GM10847 (cell line): ENCODE data around the gene SALL1.

Experiments
- POLR2A ChIP-seq: IDR thresholded peaks from 2 replicates; pipeline ENCODE4 v1.6.1; 2011; ENCODE audit not compliant: insufficient read length; ENCODE audit errors: extremely low read depth

SALL1 gene

GRCh38 chr16:51134269-51134812 lies 16.7 kb downstream of the SALL1 start:
- no peak for TF ChIP-seq POLR2A

GRCh38 chr16:51133688-51134087 lies 17.4 kb downstream of the SALL1 start:
- TF ChIP-seq POLR2A = no peak

- TF ChIP-seq POLR2A = no peak
Observed at GRCh38 chr16:51133183-51133582, 17.9 kb downstream of the SALL1 start.

GRCh38 chr16:51132490-51133115 lies 18.5 kb downstream of the SALL1 start:
- TF ChIP-seq POLR2A = no peak

- no peak for TF ChIP-seq POLR2A
Observed at GRCh38 chr16:51131619-51132018, 19.5 kb downstream of the SALL1 start.

- no peak for TF ChIP-seq POLR2A
Observed at GRCh38 chr16:51129105-51129504, 22.0 kb downstream of the SALL1 start.

GRCh38 chr16:51125992-51126391 lies 25.1 kb downstream of the SALL1 start:
- TF ChIP-seq POLR2A = no peak

- TF ChIP-seq POLR2A = no peak
Observed at GRCh38 chr16:51124896-51125295, 26.2 kb downstream of the SALL1 start.

GRCh38 chr16:51121850-51122249 lies 29.2 kb downstream of the SALL1 start:
- no peak for TF ChIP-seq POLR2A

- no peak for TF ChIP-seq POLR2A
Observed at GRCh38 chr16:51120730-51121347, 30.2 kb downstream of the SALL1 start.

GRCh38 chr16:51119973-51120729 lies 30.9 kb downstream of the SALL1 start:
- TF ChIP-seq POLR2A = no peak

- no peak for TF ChIP-seq POLR2A
Observed at GRCh38 chr16:51119556-51119955, 31.5 kb downstream of the SALL1 start.

GRCh38 chr16:51116353-51116752 lies 34.7 kb downstream of the SALL1 start:
- TF ChIP-seq POLR2A = no peak

- TF ChIP-seq POLR2A = no peak
Observed at GRCh38 chr16:51114382-51114781, 36.7 kb downstream of the SALL1 start.

- no peak for TF ChIP-seq POLR2A
Observed at GRCh38 chr16:51113236-51114125, 37.6 kb downstream of the SALL1 start.

GRCh38 chr16:51112323-51112722 lies 38.7 kb downstream of the SALL1 start:
- TF ChIP-seq POLR2A = no peak

- no peak for TF ChIP-seq POLR2A
Observed at GRCh38 chr16:51111759-51112158, 39.3 kb downstream of the SALL1 start.
